NCI-H82 treated with DMSO at 0.1 percent for 48 hours (cell line): ENCODE data around the gene CHST3.
"Not testable (repeated sequence)": the region's sequence is repeated elsewhere in the genome, so short reads cannot be mapped to it uniquely, and the experiment has no call there.

Experiments
- DNase-seq: peaks from one replicate; lab custom pipeline; 2025; ENCODE audit not compliant: unreplicated experiment; lab: John Stamatoyannopoulos, UW

Gene CHST3

GRCh38 chr10:71948496-71949067 lies 15.6 kb upstream of the CHST3 start:
- DNase-seq: no peak

GRCh38 chr10:71950683-71951082 lies 13.5 kb upstream of the CHST3 start:
- no peak for DNase-seq

- no peak for DNase-seq
Observed at GRCh38 chr10:71952745-71953144, 11.4 kb upstream of the CHST3 start.

- DNase-seq: no peak
Observed at GRCh38 chr10:71957546-71958275, 6.5 kb upstream of the CHST3 start.

- DNase-seq: no peak
Observed at GRCh38 chr10:71959526-71959925, 4.7 kb upstream of the CHST3 start.

- no peak for DNase-seq
Observed at GRCh38 chr10:71961831-71962230, 2.4 kb upstream of the CHST3 start.

- DNase-seq: no peak
Observed at GRCh38 chr10:71962901-71963300, 1.3 kb upstream of the CHST3 start.

GRCh38 chr10:71963351-71964097 lies 671 bp upstream of the CHST3 start:
- DNase-seq: no peak

GRCh38 chr10:71964743-71965515 lies 734 bp downstream of the CHST3 start:
- no peak for DNase-seq

- no peak for DNase-seq
Observed at GRCh38 chr10:71965623-71966022, 1.4 kb downstream of the CHST3 start.

GRCh38 chr10:71966046-71967004 lies 2.1 kb downstream of the CHST3 start:
- DNase-seq: no peak

GRCh38 chr10:71967958-71968357 lies 3.8 kb downstream of the CHST3 start:
- DNase-seq: not testable (repeated sequence)

- DNase-seq: no peak
Observed at GRCh38 chr10:71968553-71969474, 4.6 kb downstream of the CHST3 start.

GRCh38 chr10:71969929-71970328 lies 5.7 kb downstream of the CHST3 start:
- DNase-seq: no peak

- no peak for DNase-seq
Observed at GRCh38 chr10:71970331-71970730, 6.1 kb downstream of the CHST3 start.

- DNase-seq: no peak
Observed at GRCh38 chr10:71970869-71971268, 6.7 kb downstream of the CHST3 start.

GRCh38 chr10:71971311-71971731 lies 7.1 kb downstream of the CHST3 start:
- DNase-seq: no peak

- no peak for DNase-seq
Observed at GRCh38 chr10:71971769-71972555, 7.8 kb downstream of the CHST3 start.
